ENCODE results near the gene AOPEP. TPM values are rescaled to one million over a fixed set of nuclear protein-coding genes. Genes with fewer than 3 reads are reported as not detected.

The AOPEP gene
- total and polyA plus RNA-seq, 3 donors from 2014 or later = 31.4 to 95.0 (median 80.4) TPM

GRCh38 chr9:94824411-94824810, 97.9 kb downstream of the AOPEP start:
- DNase-seq = no peak
- H3K27me3 ChIP-seq = no peaks in the 10 kb centered on the region
- no peak overlapping the region for H3K4me3 ChIP-seq
- peak overlapping the region; percentile 15 to 65 for H3K27ac ChIP-seq
- WGBS, 2 donors = 51 to 55% methylated on average over 2 of the region's 2 CpGs
- intact Hi-C loops (cut with DNase I; ENCODE audit: low total_unique reads) = no loop called here
- no peaks in the 10 kb centered on the region for H3K36me3 ChIP-seq (ENCODE audit: low read depth, missing control alignments)
- H3K4me1 ChIP-seq = peaks cover 29% of the 10 kb centered on the region
- TF ChIP-seq, protein P1, sequence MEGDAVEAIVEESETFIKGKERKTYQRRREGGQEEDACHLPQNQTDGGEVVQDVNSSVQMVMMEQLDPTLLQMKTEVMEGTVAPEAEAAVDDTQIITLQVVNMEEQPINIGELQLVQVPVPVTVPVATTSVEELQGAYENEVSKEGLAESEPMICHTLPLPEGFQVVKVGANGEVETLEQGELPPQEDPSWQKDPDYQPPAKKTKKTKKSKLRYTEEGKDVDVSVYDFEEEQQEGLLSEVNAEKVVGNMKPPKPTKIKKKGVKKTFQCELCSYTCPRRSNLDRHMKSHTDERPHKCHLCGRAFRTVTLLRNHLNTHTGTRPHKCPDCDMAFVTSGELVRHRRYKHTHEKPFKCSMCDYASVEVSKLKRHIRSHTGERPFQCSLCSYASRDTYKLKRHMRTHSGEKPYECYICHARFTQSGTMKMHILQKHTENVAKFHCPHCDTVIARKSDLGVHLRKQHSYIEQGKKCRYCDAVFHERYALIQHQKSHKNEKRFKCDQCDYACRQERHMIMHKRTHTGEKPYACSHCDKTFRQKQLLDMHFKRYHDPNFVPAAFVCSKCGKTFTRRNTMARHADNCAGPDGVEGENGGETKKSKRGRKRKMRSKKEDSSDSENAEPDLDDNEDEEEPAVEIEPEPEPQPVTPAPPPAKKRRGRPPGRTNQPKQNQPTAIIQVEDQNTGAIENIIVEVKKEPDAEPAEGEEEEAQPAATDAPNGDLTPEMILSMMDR (IDR thresholded peaks at IDR 0.05) = no peak
- no peak for TF ChIP-seq POLR2A (IDR thresholded peaks at IDR 0.05)
- no peaks in the 10 kb centered on the region for H3K9me3 ChIP-seq

GRCh38 chr9:94824913-94825610, 98.6 kb downstream of the AOPEP start:
- intact Hi-C loops (cut with DNase I; ENCODE audit: low total_unique reads) = no loop called here

GRCh38 chr9:94825611-94825958, 99.1 kb downstream of the AOPEP start:
- TF ChIP-seq POLR2A (IDR thresholded peaks at IDR 0.05) = no peak
- TF ChIP-seq, protein P1 (IDR thresholded peaks at IDR 0.05) = no peak
- H3K27me3 ChIP-seq = no peaks in the 10 kb centered on the region
- no peaks in the 10 kb centered on the region for H3K9me3 ChIP-seq
- no peak for DNase-seq
- H3K4me1 ChIP-seq = peaks cover 24% of the 10 kb centered on the region
- H3K36me3 ChIP-seq (ENCODE audit: low read depth, missing control alignments) = no peaks in the 10 kb centered on the region
- H3K4me3 ChIP-seq = no peak overlapping the region
- intact Hi-C loops (cut with DNase I; ENCODE audit: low total_unique reads) = no loop called here
- peak overlapping the region; percentile 15 to 65 for H3K27ac ChIP-seq
- WGBS, 2 donors = 42 to 62% methylated on average over 4 of the region's 4 CpGs

More at GRCh38 chr9:94824913-94825610, 98.6 kb downstream of the AOPEP start:
- Histone ChIP-seq H3K27me3 (no peaks in the 10 kb centered on the region), H3K36me3 (ENCODE audit: low read depth, missing control alignments) (no peaks in the 10 kb centered on the region), H3K27ac (peak overlapping the region; percentile 15 to 65), H3K9me3 (no peaks in the 10 kb centered on the region), H3K4me1 (peaks cover 24% of the 10 kb centered on the region), H3K4me3 (no peak overlapping the region)
- 57 to 61% methylated on average over 12 of the region's 12 CpGs for WGBS, 2 donors
- no peak for TF ChIP-seq POLR2A (IDR thresholded peaks at IDR 0.05)
- TF ChIP-seq, protein P1 (IDR thresholded peaks at IDR 0.05) = no peak
- DNase-seq = no peak

DNA sequence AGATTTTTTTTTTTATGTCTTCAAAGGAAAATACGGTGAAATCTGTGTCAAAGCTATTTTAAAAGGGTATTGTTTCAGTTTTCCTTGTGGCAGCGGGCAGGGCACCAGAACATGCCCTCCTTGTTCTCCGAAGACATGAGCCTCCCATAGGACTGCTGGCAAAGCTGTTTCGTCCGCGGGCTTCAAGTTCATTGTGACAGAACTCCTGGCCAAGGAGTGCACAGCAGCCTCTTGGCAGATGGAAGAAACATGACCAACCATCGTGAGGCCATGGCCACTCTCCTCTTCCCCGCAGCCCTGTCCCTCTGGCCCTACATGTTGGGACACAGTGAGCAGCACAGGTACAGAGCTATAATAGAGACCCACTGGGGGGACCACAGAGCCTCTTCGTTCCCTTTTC, 99.5 kb downstream of the AOPEP start:
- H3K36me3 ChIP-seq (ENCODE audit: low read depth, missing control alignments) = no peaks in the 10 kb centered on the region
- H3K4me3 ChIP-seq = no peak overlapping the region
- 62 to 64% methylated on average over 9 of the region's 9 CpGs for WGBS, 2 donors
- no peak for DNase-seq
- intact Hi-C loops (cut with DNase I; ENCODE audit: low total_unique reads) = no loop called here
- H3K27me3 ChIP-seq = no peaks in the 10 kb centered on the region
- H3K4me1 ChIP-seq = peaks cover 24% of the 10 kb centered on the region
- H3K9me3 ChIP-seq = no peaks in the 10 kb centered on the region
- TF ChIP-seq, protein P1 (IDR thresholded peaks at IDR 0.05) = no peak
- TF ChIP-seq POLR2A (IDR thresholded peaks at IDR 0.05) = no peak
- H3K27ac ChIP-seq = peak overlapping the region; percentile 15 to 65

All from testis (tissue), 3 donors.